Pons (tissue), 1 donor: ENCODE measurements around the gene IKZF3.
"Not testable (repeated sequence)": the region's sequence is repeated elsewhere in the genome, so short reads cannot be mapped to it uniquely, and the experiment has no call there.

ENCODE experiments used
- DNase-seq: peaks from one replicate; pipeline ENCODE4 v3.0.0-alpha.2; 2016; ENCODE audit warnings: low spot score

IKZF3 gene

DNA sequence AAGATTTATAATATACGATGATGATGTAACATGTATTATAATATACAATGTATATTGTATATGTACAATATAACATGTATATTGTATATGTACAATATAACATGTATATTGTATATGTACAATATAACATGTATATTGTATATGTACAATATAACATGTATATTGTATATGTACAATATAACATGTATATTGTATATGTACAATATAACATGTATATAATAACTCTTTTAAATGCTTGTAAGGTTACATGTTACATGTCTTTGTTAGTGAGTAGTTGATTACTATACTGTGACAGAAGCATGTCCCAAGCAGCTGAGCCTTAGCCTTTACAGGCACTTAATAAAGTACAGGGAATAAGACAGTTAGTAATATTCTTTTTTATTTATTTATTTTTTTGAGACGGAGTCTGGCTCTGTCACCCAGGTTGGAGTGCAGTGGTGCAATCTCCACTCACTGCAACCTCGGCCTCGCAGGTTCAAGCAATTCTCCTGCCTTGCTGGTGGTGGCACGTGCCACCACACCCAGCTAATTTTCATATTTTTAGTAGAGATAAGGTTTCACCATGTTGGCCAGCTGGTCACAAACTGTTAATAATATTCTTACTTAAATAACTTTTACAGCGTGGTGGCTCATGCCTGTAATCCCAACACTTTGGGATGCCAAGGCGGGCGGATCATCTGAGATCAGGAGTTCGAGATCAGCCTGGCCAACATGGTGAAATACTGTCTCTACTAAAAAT lies 8.0 kb downstream of the IKZF3 start:
- not testable (repeated sequence) for DNase-seq

DNA sequence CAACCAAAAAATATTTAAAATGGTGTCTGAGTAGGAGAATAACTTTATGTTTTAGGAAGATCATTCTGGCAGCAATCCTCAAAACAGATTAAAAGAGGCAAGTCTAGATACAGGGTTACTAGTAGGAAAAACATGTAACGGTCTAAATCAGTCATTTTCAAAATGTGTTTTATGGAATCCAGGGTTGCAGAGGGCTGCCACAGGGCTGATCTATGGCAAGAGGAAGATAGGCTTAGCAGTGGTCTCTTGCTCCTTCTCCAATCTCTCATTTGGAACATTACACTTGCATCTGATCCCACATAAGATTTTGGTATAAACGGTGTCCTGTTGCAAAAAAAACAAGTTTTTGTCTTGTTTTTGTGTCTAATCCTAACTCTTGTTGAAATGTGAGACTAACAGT lies 9.2 kb downstream of the IKZF3 start:
- no peak for DNase-seq

DNA sequence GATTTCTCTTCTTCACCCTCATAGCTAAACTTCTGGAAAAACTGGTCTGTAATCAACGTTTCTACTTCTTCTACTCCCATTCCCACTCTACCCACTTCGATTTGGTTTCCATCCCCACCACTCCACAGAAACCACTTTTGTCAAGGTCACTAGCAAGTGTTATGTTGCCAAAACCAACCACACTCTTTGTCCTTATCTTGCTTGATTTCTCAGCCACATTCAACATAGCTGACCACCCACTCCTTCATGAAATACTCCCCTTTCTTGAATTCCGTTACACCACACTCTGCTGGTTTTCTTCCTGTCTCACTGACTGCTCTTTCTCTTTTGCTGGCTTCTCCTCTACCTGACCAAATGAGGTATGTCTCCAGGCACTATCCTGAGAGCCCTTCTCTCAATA lies 11.9 kb downstream of the IKZF3 start:
- no peak for DNase-seq

DNA sequence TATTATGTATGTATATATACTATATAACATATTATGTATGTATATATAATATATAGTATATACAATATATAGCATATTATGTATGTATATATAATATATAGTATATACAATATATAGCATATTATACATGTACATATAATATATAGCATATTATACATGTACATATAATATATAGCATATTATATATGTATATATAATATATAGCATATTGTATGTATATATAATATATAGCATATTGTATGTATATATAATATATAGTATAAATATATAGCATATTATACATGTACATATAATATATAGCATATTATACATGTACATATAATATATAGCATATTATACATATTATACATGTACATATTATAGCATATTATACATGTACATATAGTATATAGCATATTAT lies 13.9 kb downstream of the IKZF3 start:
- DNase-seq, result not testable (repeated sequence)

DNA sequence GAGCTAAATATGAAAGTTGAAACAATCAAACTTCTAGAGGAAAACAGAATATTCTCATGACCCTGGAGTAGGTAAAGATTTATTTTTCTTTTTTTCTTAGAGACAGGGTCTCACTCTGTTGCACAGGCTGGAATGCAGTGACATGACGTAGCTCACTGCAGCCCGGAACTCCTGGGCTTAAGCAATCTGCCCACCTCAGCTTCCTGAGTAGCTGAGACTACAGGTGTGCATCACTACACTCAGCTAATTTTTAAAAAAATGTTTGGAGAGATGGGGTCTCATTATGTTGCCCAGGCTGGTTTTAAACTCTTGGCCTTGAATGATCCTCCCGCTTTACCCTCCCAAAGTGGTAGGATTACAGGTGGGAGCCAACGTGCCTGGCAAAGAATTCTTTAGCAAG lies 15.5 kb downstream of the IKZF3 start:
- DNase-seq, result no peak

DNA sequence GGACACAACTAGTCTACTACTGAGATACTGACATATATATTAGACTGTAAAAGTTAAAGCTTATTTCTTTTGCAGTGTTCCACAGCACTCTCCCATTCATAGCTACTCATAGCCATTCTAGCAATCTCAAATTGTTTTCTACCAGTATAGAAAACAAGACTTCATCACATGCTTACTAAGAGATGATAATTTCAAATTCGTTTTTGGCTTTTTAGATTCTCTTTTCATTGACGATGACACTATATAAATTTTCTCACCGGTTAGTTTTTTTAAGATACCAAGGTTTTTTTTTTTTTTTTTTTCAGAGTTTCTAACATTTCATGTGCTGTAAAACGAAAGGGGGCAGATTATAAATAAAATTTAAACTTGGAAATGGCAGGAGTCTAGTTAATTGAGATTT lies 17.9 kb downstream of the IKZF3 start:
- no peak for DNase-seq

DNA sequence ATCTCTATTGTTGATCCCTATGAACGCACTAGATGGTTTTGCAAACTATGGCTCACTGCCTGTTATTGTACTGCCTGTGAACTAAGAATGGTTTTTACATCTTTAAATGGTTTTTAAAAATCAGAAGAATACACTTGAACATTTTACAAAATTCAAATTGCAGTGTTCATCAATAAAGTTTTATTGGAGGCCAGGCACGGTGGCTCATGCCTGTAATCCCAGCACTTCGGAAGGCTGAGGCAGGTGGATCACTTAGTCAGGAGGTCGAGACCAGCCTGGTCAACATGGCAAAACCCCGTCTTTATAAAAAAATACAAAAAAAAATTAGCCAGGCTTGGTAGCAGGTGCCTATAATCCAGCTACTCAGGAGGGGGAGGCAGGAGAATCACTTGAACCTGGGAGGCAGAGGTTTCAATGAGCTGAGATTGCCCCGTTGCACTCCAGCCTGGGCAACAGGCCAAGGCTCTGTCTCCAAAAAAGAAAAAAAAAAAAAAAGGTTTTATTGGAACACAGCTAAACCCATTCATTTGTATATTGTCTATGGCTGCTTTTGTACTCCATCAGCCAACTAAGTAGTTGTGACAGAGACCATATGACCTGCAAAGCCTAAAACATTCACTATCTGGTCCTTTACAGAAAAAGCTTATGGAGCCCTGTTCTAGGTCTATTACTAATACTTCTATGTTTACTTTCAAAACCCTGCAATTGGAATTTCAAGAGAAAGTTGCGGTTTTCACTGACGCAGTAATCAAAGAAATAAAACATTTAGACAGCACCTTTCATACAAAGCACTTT lies 18.9 kb downstream of the IKZF3 start:
- no peak for DNase-seq

DNA sequence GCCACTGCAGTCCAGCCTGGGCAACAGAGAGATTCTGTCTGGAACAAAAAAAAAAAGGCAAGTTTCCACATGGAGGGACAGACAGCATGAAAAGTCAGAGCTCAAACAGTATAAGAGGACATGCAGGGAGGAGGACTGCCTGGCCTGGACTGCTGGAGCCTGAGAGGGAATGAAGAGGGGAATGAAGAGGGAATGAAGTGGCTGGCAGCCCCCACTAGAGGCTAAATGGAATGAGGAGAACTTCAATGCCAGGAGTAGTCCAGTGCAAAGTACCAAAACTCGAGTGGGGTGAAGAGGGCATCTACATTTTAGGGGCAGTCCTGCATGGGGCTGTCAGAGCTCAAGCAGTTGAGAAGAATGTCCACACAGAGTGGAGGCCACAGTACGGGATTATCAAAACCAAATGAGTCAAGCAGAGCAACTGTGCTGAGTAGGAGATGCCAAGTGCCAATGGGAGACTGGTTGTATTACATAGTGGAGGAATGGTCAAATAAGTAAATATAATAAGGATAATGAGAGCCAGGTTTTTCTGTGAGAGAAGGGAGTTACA lies 22.9 kb downstream of the IKZF3 start:
- DNase-seq, result no peak

DNA sequence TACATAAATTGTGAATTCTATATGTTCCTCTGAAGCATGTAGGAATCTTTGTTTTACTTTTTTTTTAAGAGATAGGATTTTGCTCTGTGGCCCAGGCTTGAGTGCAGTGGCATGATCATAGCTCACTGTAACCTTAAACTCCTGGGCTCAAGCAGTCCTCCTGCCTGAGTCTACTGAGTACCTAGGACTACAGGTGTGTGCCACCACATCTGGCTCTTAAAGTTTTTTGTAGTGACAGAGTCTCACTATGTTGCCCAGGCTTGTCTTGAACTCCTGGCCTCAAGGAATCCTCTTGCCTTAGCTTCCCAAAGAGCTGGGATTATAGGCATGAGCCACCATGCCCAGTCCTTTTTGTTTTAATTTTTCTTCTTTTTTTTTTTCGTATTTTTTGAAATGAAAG lies 25.3 kb downstream of the IKZF3 start:
- DNase-seq, result no peak

DNA sequence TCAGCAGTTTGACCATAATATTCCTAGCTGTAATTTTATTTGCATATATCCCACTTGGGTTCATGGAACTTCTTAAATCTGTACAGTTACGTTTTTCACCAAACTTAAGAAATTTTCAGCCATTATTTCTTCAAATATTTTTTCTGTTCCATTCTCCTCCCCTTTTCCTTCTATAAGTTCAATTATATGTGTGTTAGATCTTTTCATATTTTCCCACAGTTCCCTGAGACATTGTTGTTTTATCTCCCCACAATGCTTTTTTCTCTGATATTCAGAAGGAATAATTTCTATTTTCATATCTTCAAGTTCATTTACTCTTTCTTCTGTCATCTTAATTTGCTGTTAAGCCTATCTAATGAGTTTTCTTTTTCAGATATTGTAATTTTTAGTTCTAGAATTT lies 26.1 kb downstream of the IKZF3 start:
- no peak for DNase-seq

DNA sequence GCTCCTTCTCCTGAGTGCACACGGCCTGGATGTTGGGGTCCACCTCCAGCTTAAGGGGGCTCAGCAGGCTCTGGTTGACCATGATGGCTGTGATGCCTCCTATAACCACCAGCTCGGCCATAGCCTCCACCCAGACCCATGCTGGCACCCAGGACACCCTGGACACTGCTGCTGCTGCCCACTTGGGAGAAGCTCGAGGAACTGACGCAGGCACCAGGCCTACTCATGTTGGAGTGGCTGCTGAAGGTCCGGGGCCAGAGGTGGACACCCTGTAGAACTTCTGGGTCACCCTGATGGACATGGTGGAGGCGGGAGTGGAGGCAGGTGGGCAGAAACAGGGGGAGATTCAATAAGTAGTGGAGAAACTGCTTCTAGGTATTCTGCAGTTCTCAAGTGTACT lies 28.0 kb downstream of the IKZF3 start:
- DNase-seq, result no peak

DNA sequence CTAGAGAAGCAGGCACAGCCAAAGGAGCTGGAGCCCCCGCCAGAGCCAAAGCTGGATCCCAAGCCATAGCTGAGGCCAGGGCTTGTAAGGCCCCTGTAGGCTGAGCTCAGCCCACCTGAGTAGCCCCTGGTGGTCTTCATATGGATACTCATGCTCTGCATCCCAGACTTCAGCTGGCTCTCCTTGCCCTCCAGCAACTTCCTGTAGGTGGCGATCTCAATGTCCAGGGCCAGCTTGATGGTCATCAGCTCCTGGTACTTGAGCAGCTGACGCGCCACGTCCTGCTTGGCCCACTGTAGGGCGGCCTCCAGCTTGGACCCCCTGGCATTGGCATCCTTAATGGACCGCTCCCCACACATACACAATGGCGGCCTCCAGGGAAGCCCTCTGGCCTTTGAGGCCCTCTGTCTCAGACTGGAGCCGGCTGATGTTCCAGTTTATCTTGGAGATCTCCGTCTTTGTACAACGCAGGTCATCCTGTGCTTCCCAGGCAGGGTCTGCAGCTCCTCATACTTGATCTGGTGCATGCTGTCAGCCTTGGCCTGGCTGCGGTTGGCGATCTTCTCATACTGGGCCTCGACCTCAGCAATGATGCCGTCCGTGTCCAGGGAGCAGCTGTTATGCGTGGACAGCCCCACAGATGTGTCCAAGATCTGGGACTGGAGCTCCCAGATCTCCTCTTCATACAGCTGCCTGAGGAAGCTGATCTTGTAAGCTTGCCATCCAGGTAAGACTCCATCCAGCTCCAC lies 28.9 kb downstream of the IKZF3 start:
- no peak for DNase-seq

DNA sequence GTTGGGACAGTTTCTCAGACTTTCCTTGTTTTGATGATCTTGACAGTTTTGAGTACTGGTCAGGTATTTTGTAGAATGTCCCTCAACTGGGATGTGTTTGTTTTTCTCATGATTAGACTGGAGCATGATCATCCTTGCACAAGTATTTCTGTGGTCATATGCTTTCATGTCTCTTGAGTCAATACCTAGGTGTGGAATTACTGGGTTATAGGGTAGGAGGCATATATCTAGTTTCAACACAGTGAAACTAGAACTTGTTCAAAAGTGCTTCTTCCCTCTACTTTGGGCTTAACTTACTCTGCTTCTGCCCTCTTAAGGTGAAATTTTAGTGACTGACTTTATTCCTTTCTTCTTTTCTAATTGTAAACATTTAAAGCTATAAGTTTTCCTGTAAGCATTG lies 30.1 kb downstream of the IKZF3 start:
- DNase-seq, result no peak

DNA sequence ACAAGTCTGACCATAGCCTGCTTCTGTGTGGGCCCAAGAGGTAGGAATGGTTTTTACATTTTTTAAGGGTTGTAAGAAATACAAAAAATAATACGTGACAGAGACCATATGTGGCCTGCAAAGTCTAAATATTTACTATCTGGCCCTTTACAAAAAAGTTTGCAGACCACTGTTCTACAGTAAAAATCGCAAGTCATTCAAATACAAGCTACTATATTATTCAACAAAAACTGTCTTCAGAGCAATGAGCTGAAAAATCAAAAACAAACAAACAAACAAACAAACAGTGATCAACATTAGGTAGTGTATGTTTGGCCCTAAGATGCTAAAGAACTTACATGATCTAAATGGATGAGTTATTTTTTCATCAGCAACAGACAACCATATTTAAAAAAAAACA lies 32.5 kb downstream of the IKZF3 start:
- DNase-seq, result no peak

DNA sequence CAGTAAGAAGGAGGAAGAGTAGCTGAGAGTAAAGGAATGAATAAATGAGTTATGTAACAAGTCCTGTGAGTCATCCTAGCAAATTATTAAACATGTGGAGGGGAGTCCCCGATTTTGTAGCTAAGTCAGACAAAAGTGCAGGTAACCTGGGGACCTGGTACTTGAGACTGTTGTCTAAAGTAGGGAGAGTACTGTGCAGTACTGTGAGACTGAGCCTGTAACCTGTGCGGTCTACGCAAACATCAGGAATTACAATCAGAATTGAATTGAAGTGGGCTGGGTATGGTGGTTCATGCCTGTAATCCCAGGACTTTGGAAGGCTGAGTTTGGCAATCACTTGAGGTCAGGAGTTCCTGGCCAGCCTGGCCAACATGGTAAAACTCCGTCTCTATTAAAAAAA lies 35.7 kb downstream of the IKZF3 start:
- DNase-seq, result no peak

DNA sequence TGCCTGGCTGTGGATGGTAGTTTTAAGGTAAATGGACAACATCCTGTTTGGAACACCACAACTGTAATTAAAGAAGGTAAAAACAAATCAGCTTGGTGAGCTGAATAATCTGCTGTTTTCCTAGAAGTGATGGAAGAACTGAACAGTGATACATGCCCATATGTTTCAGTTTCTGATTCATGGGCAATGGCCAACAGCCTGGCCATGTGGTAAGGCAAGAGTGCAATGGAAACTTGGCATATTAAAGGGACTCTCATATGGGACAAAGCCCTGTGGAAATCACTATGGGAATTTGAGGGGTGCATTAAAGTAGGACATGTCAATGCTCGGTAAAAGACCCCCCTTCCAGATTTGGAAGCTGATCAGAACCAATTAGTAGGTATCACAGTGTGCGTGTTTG lies 37.8 kb downstream of the IKZF3 start:
- DNase-seq, result no peak

DNA sequence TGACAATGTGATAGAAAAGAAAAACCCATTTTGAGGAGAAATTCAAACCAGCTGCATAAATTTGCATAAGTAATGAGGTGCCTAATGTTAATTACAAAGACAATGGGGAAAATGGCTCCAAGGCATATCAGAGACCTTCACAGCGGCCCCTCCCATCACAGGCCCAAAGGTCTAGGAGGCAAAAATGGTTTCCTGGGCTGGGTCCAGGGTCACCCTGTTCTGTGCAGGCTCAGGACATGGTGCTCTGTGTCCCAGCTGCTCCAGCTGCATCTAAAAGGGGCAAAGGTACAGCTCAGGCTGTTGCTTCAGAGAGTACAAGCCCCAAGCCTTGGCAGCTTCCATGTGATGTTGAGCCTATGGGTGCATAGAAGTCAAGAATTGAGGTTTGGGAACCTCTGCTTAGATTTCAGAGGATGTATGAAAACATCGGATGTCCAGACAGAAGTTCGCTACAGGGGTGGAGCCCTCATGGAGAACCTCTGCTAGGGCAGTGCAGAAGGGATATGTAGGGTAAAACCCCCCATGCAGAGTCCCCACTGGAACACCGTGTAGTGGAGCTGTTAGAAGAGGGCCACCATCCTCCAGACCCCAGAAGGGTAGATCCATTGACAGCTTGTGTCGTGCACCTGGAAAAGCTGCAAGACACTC lies 40.6 kb downstream of the IKZF3 start:
- no peak for DNase-seq

DNA sequence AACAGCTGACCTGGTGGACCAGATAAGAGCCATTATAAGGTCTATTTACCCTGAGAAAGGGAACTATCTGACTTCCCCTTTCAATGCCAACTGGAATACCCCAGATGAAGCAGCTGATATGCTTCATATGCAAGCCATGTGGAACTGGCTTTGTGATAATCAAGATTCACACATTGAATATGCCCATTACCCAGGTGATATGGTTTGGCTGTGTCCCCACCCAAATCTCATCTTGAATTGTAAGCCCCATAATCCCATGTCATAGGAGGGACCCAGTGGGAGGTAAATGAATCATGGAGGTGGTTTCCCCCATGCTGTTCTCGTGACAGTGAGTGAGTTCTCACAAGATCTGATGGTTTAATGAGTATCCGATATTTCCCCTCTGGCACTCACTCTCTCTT lies 42.1 kb downstream of the IKZF3 start:
- DNase-seq, result peak; percentile 6

DNA sequence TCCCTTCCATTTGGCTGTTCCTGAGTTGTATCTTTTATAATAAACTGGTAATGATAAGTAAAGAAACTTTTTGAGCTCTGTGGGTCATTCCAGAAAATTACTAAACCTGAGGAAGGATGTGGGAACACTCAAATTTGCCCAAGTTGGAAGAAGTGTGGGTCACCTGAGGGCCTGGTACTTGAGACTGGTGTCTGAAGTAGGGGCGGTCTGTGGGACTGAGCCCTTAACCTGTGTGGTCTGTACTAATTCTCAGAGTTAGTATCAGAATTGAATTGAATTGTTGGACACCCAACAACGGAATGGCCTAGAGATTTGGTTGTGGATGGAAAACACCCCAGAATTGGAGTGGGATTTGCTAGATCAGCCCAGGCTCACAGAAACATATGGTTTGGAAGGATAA lies 43.1 kb downstream of the IKZF3 start:
- no peak for DNase-seq

DNA sequence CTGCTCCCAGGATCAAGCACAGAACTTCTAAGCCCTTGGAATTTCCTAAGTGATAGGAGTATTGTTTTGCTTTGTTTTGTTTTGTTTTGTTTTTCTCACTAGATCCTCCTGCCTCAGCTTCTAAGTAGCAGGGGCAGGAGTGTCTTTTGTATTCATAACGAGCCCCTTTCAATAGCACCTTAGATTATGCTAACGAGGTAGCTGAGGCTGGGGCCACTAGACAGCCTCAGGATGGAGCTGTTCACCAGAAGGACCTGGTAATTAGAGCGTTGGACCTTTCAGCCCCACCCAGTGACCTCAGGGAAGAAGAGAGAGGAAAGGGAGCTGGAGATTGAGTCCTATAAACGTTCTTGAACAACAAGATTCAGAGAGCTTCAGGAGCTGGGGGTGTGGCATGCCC lies 43.6 kb downstream of the IKZF3 start:
- no peak for DNase-seq

DNA sequence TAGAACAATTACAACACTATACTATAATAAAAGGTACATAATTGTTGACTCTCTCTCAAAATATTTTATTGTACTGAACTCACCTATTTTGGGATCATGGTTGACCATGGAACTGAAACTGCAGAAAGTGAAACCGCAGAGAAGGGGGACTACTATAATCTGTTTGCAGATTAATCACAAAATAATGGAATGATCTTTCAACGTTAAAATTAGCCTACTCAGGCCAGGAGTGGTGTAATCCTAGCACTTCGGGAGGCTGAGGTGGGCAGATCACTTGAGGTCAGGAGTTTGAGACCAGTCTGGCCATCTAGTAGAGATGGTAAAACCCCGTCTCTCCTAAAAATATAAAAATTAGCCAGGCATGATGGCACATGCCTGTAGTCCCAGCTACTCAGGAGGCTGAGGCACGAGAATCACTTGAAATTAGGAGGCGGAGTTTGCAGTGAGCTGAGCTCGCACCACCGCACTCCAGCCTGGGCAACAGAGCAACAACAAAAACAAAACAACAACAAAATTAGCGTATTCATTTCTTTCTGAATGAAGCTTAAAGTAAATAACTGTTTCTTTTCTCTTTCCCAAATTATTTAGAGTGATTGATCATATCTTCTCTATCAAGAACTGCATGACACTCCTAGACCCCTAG lies 45.6 kb downstream of the IKZF3 start:
- DNase-seq, result no peak

DNA sequence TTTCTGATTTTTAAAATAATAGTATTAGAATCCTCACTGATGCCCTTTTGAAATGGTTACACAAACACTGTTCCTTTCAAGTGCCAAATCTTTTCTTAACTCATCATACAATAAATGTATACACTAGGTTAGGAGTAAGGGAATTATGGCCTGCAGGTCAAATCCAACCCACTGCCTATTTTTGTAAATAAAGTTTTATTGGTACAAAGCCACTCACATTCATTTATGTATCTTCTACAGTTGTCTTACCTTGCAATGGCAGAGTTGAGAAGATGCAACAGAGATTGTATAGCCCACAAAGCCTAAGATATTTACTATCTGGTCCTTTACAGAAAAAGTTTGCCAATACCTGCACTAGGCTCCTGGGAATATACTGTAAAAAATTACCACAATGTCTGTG lies 47.8 kb downstream of the IKZF3 start:
- DNase-seq, result no peak
